HL-60 (cell line): Measurements from ENCODE around the gene AKAP13.

Experiments
- GABPA ChIP-seq: IDR thresholded peaks from 2 replicates; pipeline ENCODE4 v1.6.1; 2012; ENCODE audit warnings: low read depth
- POLR2AphosphoS5 ChIP-seq: IDR thresholded peaks from 2 replicates; pipeline ENCODE4 v1.6.1; 2012; ENCODE audit warnings: low read depth
- SPI1 ChIP-seq: IDR thresholded peaks from 2 replicates; pipeline ENCODE4 v1.6.1; 2012; ENCODE audit warnings: low read depth, mild to moderate bottlenecking, borderline replicate concordance
- TF ChIP-seq, protein P1 (sequence below): IDR thresholded peaks from one replicate; pipeline ENCODE4 v1.5.1; 2011; ENCODE audit warnings: low read length, control low read depth, inconsistent platforms; ENCODE audit not compliant: insufficient read depth
- TF ChIP-seq, protein P2 (sequence below): IDR thresholded peaks from 2 replicates; pipeline ENCODE4 v1.6.1; 2012; ENCODE audit warnings: low read depth; ENCODE audit not compliant: insufficient replicate concordance

DNA sequence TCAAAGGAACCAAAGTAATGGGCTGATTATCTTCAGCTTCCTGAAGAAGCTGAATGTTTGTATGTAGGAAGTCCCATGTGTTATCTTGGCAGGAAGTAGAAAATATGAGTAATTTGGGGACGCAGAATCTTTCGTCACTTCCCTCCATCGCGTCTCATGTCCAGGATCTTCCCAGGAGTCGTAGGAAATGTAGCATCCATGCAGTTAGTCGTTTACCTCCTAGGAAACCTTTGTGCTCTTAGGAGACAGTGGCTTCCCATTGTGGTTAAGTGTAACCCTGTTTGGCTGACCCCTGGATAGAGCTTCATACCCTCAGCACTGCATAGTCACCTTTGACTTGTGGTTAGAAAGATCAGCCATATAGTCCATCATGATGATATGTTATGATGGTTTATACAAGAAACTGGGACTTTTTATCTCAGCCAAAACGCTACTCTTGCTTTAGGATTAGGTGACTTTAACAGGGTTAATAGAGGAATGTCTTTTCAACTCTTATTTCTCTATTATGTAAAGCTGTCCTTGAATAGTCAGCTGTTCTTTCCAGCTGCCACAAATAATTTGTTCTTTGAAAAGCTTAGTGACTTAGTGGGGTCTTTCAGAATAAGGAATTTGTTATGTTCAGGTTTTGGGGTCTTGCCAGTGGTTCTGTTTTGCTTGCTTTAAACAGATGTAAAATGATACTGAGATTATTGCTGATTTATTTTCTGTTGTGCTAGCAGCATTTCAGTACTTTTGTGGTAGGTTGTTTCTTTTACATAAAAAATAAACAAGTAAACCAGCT, 322.1 kb downstream of the AKAP13 start:
- TF ChIP-seq, protein P1, sequence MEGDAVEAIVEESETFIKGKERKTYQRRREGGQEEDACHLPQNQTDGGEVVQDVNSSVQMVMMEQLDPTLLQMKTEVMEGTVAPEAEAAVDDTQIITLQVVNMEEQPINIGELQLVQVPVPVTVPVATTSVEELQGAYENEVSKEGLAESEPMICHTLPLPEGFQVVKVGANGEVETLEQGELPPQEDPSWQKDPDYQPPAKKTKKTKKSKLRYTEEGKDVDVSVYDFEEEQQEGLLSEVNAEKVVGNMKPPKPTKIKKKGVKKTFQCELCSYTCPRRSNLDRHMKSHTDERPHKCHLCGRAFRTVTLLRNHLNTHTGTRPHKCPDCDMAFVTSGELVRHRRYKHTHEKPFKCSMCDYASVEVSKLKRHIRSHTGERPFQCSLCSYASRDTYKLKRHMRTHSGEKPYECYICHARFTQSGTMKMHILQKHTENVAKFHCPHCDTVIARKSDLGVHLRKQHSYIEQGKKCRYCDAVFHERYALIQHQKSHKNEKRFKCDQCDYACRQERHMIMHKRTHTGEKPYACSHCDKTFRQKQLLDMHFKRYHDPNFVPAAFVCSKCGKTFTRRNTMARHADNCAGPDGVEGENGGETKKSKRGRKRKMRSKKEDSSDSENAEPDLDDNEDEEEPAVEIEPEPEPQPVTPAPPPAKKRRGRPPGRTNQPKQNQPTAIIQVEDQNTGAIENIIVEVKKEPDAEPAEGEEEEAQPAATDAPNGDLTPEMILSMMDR = no peak
- no peak for TF ChIP-seq POLR2AphosphoS5
- no peak for TF ChIP-seq GABPA
- no peak for TF ChIP-seq SPI1
- TF ChIP-seq, protein P2, sequence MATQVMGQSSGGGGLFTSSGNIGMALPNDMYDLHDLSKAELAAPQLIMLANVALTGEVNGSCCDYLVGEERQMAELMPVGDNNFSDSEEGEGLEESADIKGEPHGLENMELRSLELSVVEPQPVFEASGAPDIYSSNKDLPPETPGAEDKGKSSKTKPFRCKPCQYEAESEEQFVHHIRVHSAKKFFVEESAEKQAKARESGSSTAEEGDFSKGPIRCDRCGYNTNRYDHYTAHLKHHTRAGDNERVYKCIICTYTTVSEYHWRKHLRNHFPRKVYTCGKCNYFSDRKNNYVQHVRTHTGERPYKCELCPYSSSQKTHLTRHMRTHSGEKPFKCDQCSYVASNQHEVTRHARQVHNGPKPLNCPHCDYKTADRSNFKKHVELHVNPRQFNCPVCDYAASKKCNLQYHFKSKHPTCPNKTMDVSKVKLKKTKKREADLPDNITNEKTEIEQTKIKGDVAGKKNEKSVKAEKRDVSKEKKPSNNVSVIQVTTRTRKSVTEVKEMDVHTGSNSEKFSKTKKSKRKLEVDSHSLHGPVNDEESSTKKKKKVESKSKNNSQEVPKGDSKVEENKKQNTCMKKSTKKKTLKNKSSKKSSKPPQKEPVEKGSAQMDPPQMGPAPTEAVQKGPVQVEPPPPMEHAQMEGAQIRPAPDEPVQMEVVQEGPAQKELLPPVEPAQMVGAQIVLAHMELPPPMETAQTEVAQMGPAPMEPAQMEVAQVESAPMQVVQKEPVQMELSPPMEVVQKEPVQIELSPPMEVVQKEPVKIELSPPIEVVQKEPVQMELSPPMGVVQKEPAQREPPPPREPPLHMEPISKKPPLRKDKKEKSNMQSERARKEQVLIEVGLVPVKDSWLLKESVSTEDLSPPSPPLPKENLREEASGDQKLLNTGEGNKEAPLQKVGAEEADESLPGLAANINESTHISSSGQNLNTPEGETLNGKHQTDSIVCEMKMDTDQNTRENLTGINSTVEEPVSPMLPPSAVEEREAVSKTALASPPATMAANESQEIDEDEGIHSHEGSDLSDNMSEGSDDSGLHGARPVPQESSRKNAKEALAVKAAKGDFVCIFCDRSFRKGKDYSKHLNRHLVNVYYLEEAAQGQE = no peak
